ENCODE data around the gene TRIM52.

TRIM52 gene

DNA sequence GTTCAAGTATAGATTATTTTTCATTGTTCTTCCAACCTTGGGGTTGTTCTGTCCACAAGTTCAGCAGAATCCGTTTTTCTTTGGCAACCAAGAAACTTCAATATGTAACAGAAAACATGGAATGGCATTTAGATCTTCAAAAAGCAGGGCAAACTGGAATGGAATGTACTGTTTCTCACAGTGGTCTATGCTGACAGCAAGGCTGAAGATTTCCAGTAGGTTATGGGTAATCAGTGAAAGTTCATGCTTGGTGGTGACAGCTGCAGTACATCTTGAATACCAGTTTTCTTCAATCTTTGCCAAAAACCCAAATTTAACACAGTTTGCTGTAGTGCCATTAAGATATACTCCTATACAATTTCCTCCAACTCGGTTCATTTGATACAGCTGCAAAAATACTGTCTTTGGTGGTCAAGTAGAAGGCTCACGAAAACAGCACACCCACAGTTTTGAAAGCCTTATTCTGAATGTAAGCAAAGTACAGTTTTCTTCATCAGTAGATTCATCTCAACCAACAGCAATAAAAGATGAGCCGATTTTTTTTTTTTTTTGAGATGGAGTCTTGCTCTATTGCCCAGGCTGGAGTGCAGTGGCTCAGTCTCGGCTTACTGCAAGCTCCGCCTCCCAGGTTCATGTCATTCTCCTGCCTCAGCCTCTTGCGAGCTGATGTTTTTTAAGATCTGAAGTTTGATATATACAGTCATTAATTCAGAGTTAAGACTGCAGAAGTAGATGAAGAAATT lies 4.9 kb downstream of the TRIM52 start:
- DNase-seq, result no peak

DNA sequence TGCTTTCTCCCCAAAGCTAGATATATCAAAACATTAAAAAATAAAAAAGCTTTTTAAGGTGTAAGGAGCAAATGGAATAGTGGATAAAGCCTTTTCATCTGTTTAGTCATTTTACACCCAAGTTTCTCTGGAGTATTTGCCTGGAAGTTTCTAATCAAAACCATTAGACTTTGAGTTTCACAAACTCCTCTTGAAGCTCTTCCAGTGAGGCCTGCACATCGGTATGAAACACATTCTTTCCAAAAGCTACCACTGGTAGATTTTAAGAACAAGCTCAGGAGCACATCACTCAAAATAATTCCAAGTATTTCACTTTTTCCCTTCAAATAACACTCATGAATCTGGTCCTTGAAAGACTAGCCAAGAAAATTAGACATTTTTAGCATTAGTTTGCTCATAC lies 5.7 kb downstream of the TRIM52 start:
- no peak for DNase-seq

DNA sequence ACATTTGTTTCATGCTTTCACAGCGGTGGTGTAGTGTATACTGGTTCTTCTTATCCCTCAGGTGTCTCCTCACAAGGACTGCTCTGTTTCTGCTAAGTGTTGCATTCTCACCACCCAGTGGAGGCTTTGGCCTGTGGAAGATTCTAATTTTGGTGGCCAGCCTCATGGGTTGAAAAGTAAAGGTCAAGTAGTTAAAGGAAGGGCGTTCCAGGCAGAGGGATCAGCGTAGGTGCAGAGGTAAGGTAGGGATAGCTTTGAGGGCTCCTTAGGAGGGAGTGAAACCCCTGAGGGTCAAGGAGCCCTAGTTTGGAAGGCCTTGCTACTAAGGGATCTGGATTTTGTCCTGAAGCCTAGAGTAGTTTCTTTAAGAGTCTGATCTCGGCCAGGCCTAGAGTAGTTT lies 12.7 kb downstream of the TRIM52 start:
- DNase-seq, result no peak

DNA sequence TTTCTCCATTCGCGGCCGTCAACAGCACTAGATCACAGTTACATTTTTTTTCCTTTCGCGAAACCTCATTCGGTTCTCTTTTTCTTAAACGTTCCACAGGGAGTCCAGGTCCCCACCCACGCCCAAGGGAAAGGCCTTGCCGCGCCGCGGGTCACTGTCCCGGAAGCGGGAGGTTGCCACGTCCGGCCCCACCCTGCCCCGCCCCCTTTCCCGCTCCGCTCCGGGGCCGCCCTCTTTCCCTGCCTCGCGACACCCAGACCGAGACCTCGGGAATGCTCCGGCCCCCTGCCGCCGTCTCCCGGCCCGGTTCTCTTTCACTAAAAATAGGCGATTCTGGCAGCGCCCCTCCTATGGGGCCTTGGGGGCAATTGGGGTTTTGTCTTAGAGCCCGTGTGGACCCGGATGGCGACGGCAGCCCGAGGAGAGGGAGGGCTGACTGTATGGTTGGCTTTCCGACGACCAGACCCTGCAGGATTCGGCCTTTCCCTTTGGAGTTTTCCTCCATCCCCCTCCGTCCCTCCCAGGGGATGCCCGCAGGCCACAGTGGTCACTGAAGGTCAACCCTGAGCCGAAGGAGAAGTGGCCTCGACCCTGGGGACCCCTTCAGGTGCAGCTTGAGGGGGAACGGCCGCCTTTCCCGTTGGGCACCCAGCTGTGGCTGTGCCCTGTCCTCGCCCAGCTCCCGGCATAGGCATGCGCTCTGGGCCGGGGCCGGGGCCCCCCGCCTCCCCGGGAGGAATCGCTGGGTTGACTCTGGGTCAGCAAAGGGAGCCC lies 14.5 kb downstream of the TRIM52 start:
- DNase-seq, result no peak

DNA sequence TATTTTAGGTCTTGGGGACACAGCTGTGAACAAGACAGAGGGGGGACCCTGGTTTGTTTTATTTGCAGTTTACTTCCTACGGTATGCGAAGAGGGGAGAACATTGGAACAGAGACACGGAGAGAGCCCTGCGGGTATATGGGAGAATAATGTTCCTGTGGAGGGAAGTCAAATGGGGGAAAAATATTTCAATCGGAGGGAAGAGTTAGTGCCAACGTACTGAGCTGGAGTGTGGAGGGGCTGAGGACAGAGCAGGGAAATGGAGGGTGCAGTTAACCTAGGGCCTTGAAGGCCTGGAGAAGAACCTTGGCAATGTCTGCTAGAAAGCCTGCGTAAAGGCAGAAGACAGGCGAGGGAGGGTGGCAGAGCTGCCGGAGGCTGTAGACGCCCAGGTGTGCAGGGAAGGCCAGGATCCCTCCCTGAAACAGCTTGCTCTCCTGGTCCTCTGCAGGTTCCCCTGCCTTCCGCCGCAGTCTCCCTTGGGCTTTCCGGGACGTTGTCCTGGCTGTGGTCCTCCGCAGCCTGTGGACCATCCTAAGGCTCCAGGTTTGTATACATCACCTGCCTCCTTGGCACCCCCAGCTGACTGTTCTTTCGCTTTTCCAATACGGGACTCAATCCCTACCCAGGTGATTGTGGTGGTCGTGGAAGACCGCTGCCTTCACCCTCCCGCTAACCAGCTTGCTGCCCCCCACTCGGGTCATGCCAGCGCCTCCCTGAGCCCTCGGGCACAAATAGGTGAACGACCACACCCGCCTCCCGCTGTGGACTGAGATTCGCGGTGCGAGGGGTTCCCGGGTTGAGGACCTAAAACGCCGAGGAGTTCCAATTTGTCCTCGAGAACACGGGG lies 15.3 kb downstream of the TRIM52 start:
- no peak for DNase-seq

DNA sequence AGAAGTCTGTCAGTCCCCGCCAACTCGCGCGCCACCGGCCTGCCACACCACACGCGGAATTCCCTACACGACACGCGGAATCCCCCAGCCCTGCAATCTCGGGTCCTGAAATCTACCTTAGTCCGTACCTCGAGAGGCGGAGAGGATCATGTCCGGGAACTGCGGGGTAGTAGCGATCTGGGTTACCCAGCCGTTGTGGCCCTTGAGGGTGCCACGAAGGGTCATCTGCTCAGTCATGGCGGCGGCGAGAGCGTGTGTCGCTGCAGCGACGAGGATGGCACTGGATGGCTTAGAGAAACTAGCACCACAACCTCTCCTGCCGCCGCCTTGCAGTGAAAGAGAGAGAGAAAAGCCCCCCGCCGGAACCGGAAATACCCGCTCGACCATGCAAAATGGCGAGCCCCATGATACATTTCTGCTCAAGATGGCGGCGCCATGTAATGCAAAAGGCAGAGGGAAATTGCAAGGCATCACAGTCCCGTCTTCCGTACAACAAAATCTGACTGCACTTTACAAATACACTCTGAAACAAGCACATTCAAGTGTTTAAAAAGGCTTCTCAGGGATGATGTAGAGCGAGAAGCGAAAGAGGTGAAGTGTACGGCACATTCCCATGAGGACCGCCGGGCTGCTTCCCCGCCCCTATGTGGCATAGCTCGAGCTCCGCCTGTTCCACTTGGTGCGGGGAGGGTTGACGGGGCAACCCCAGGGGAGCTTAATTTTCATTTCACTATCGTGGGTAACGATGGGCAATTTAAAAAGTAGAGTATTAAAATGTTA lies 17.2 kb downstream of the TRIM52 start, which contains the start of gene RACK1:
Gene RACK1 (minus strand): TSS at position 343 of the 780 bp plus-strand sequence. CDS start 106 bp downstream, at position 237.
- no peak for DNase-seq

DNA sequence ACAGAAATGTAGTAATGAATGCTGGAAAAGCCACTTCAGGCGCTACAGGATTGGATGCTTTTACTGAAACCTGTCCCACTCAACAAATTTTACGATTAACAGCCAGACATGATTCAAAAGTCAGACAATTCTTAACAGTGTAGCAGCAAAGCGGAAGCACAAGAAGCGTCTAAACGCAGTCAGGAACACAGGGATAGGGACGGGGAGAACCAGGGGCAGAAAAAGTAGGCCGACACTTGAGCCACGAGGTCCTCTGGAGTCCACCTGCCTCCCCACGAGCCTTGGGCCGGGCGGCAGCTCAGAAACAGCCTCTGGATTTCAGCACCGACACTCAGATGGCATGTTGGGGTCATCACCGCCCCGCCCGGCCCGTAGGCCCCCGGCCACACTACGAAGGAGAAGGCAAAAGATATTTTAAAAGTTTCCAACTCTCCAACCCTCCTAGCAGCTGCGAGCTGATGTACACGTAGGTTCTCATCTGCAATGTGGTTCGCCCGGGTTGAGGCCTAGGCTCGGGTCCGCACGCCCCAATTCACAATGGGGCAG lies 17.9 kb downstream of the TRIM52 start:
- no peak for DNase-seq

DNA sequence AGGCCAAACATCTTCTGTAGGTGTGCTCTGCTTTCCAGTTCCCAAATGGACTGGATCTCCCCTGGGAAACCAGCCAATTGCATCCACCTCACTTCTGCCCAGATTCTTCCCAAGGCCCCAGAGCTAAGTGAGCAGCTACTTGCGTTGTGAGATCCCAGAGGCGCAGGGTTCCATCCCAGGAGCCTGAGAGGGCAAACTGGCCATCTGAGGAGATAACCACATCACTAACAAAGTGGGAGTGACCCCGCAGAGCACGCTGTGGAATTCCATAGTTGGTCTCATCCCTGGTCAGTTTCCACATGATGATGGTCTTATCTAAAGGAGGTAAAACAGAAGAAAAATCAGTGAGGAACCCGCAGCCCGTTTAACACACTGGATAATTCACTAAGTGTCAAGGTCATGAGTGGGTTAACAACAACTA lies 18.9 kb downstream of the TRIM52 start:
- DNase-seq, result no peak

DNA sequence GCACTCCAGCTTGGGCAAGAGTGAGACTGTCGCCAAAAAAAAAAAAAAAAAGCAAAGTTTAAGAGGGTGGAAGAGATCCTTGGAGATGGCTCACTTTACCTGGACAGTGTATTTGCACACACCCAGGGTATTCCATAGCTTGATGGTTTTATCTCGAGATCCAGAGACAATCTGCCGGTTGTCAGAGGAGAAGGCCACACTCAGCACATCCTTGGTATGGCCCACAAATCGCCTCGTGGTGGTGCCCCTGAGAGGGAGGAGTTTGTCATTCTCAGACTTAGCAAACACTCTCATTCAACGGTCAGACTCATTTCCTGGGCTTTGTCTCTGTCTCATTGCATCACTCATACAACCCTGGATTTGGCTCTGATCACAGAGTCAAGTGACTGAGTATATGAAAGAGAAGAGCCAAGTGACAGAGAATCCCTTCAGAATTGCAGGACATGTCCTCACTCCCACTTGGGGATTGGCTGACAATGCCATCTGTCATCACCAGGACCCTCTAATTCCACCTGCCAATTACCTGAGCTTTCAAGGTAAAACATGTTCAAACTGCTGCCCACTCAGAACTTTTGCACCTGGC lies 19.5 kb downstream of the TRIM52 start:
- no peak for DNase-seq

DNA sequence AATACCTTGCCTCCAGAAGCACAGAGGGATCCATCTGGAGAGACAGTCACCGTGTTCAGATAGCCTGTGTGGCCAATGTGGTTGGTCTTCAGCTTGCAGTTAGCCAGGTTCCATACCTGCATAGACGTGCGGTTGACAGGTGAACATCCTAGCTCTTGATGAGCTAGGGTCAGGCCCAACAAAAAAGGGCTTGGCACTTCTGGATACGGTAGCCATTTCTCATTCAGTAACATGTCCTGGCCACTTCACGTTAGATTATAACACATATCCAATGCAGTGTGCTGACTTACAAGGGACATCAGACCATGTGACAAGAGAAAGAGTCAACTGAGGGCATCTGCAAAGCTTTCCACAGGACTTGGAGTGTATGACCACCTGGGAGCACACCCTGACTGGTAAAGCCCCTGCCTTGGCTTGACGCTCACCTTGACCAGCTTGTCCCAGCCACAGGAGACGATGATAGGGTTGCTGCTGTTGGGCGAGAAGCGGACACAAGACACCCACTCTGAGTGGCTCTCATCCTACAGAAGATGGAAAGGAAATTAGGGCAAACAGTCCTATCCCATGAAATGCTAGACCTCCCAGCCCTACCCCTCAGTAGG lies 21.8 kb downstream of the TRIM52 start:
- DNase-seq, result no peak

DNA sequence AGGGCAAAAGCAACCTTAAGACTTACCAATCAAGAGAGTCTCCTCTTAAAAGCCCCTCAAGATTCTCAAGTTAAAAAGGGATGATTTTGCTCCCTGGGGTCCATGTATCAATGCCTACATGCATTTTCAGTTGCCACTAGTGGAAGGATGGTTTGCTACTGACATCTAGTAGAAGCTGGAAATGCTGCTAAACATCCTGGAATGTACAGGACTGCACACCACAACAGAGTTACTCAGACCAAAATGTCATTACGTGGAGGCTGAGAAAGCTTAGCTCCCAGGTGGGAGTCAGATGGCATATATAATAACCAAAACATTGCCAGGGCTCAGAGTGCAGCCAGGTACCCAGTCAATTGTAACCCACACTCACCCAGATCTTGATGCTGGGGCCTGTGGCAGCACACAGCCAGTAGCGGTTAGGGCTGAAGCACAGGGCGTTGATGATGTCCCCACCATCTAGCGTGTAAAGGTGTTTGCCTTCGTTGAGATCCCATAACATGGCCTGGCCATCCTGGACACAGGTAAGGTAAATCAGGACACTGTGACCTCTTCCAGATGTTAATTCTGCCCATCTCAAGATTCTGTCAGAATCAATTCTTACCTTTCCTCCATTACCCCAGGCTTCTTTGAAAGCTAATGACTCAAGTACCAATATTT lies 23.1 kb downstream of the TRIM52 start:
- DNase-seq, result no peak

DNA sequence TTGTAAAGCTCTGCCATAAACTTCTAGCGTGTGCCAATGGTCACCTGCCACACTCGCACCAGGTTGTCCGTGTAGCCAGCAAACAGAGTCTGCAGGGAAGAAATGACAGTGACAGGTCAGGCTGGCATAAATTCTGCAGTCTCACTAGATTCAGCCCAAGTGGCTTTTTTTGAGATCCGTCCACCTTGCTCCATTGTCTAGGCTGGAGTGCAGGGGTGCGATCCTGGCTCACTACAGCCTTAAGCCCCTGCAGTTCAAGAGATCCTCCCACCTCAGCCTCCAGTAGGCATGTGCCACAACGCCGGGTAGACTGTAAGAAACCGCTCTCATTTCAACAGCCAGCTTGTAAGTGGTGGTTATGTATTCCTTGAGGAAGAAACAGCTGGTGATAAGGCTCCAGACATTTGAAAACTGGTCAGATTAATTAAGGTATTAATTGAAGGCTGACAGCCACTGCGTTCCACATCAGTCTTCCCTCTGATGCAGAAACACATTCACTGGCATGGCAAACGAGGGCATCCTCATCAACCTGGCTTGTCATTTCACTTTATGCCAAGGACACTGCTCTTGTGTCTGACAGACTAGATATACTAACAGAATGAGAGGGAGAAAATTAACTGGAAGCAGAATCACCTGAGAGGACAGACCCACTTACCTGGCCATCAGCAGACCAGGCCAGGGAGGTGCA lies 23.8 kb downstream of the TRIM52 start:
- DNase-seq, result no peak

DNA sequence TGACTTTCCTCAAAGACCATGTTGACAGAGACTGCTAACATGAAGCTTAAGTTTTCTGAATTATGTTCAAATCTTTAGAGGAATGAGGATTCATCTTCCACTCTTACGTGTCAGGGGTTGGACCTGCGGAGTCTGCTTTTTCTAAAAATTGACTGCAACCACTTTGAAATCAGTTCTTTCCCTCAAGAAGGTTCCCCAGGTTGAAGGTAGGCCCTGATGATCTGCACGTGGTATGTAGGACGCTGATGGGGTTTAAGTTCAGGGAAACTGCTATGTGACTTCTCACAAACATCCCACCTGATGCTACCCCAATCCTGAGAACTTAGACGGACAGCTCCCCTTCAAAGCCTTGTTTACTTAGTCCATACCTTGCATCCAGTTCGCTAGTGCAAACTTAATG lies 24.5 kb downstream of the TRIM52 start:
- no peak for DNase-seq

DNA sequence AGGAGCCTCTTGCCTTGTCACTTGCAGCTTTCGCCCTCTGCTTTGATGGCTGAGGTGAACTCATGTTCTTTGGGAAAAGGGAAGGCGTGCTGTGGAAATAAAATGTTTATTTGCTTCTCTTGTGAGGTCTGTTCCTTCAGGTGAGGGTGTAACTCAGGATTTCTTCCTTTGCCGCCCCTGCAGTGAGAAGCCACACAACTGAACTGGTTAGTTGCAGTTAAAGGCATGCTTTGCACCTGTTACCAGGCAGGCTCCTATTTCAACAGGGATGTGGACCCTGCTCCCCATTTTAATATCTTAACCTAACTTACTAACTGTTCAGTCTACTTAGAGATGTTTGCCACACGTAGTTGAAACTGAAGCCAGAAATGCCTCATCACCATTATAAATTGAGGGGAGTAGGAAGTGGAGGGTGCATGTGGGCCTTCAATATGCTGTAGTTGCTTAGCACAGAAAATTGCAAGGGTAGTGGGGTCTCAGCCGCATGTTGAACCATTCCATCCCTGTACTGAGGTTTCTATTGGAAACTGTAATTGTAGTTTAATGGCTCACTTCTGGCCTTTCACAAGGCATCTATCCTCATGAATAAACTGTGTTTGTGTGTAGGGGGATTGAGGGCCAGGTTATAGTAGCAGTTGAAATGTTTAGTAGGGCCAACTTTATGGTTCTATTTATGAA lies 25.1 kb downstream of the TRIM52 start:
- DNase-seq, result no peak

DNA sequence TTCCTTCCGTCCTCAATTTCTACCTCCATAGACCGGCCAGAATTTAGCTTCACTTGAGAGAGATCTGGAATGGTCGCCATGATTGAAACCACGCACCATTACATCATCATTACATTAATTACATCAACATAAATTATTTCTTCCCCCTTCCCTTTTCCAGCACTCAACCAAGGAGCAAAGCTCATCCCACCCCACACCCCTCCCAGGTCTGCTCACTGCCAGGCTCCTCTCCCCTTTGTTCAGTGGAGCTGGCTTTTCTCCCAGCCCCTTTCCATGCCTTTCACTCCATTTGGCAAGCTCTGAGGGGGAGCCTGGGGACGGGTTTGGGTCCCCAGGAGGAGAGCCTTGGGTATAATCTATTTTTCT lies 25.6 kb downstream of the TRIM52 start:
- no peak for DNase-seq

DNA sequence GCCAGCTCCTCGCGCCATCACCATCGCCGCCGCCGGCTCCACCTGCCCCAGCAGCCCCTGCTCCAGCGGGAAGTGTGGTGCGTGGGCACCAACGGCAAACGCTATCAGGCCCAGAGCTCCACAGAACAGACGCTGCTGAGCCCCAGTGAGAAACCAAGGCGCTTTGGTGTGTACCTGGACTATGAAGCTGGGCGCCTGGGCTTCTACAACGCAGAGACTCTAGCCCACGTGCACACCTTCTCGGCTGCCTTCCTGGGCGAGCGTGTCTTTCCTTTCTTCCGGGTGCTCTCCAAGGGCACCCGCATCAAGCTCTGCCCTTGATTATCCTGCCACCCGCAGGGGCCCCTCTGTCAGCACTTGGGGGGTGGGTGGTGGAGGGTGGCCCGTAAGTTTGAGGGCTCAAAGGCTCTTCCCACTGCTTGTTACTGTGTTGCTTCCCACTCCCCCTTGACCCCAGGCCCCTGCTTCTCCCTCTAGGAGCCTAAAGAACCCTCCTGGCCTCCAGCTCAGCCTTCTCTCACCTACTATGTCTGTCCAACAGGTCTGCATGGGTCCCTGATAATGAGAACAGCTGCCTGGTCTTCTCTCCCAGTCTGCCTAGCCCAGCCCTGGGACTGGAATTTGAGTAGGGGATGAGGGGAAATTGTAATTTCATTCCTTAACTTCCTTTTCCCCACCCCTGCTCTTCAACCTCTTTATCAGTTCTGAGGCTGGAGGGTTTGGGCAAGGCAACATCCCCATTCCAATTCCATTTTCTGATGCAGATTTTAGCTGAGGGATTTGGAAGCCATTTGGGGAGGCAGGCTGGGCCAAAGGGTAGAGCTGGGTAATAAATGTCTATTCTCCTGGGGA lies 26.3 kb downstream of the TRIM52 start:
- no peak for DNase-seq

DNA sequence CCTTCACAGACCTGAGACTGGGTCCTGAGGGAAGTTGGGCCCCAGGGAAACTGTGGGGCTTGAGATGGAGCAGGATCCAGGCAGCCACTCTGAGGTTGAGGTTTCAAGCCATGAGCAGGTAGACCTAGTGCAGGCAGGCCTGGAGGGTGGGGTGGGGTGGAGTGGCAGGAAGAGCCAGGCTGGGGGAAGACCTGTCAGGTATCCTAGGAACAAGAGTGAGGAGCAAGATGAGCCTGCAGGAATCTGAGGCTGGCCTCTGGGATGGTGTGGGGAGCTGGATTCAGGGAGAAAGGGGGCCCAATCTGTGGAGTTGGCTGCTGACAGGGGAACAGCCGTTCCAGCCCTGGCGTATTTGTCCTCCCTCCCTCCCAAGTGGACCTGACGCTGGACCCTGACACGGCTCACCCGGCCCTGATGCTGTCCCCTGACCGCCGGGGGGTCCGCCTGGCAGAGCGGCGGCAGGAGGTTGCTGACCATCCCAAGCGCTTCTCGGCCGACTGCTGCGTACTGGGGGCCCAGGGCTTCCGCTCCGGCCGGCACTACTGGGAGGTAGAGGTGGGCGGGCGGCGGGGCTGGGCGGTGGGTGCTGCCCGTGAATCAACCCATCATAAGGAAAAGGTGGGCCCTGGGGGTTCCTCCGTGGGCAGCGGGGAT lies 27.0 kb downstream of the TRIM52 start:
- no peak for DNase-seq

Data from NCI-H526 treated with DMSO at 0.1 percent for 48 hours (cell line).